Posterior vena cava (tissue), 2 donors: Measurements from ENCODE around the gene GRPEL2. TPM values are rescaled to one million over a fixed set of nuclear protein-coding genes. Genes with fewer than 3 reads are reported as not detected.

ENCODE experiments used
- DNase-seq: peaks from one replicate; pipeline ENCODE4 v3.0.0-alpha.2; 2020; ENCODE audit warnings: low spot score
- intact Hi-C, 2 donors: fragments of 100-400 bp; cut with DNase I; formaldehyde crosslinking; loops; one replicate each; pipeline versions ENCODE4 v1.14.1 to v1.14.2; 2022 to 2023
- total RNA-seq, 2 donors: library from RNA; stranded (reverse); fragmentation: NEBNext Ultra II Directional; extraction: Animal tissue kit (Norgen Biotek cat#: 25700); gene quantifications; one replicate each; pipeline ENCODE4 v1.2.1, GENCODE V29; 2021
- donor health status: DM: yes; HTN: yes; CAD: no.
- donor health status: DM: yes; HTN: yes; CAD: no.

Gene GRPEL2
- total RNA-seq, 2 donors from 2014 or later, result 13.1 to 16.0 TPM

- intact Hi-C loops, result no loop called here
- DNase-seq, result no peak
Measured at GRCh38 chr5:149349382-149349781, 4.1 kb downstream of the GRPEL2 start.

GRCh38 chr5:149352169-149352568 is 6.9 kb downstream of the GRPEL2 start:
- no peak for DNase-seq
- intact Hi-C loops, result no loop called here

GRCh38 chr5:149353911-149354310 is 8.6 kb downstream of the GRPEL2 start:
- no peak for DNase-seq
- intact Hi-C loops, result no loop called here

GRCh38 chr5:149355688-149356087 is 10.4 kb downstream of the GRPEL2 start:
- DNase-seq, result no peak
- intact Hi-C loops, result no loop called here

- intact Hi-C loops, result no loop called here
Measured at GRCh38 chr5:149356391-149356790, 11.1 kb downstream of the GRPEL2 start.

GRCh38 chr5:149357370-149358293 is 12.3 kb downstream of the GRPEL2 start, which contains the start of gene PCYOX1L:
PCYOX1L (plus strand) TSS chr5:149358046; CDS start chr5:149358069, 23 bp downstream.
- intact Hi-C loops, result no loop called here
- DNase-seq, result peak; percentile 98

More at GRCh38 chr5:149356391-149356790, 11.1 kb downstream of the GRPEL2 start:
- no peak for DNase-seq

GRCh38 chr5:149358294-149358651 is 13.0 kb downstream of the GRPEL2 start:
- peak; percentile 84 for DNase-seq
- intact Hi-C loops, result no loop called here

- DNase-seq, result no peak
- intact Hi-C loops, result no loop called here
Measured at GRCh38 chr5:149358868-149359495, 13.7 kb downstream of the GRPEL2 start.

- intact Hi-C loops, result no loop called here
- DNase-seq, result no peak
Measured at GRCh38 chr5:149360272-149360671, 15.0 kb downstream of the GRPEL2 start.

GRCh38 chr5:149362541-149362940 is 17.2 kb downstream of the GRPEL2 start:
- intact Hi-C loops, result no loop called here
- no peak for DNase-seq

- intact Hi-C loops, result no loop called here
- no peak for DNase-seq
Measured at GRCh38 chr5:149363358-149363757, 18.1 kb downstream of the GRPEL2 start.

GRCh38 chr5:149363936-149364335 is 18.6 kb downstream of the GRPEL2 start:
- intact Hi-C loops, result no loop called here
- no peak for DNase-seq

- no peak for DNase-seq
- intact Hi-C loops, result loop anchor here in 1 of 2 donors (5.0 kb wide), 2 partner anchors 68 to 203 kb away; no protein-coding TSS in a partner anchor
Measured at GRCh38 chr5:149364719-149365118, 19.4 kb downstream of the GRPEL2 start.

- intact Hi-C loops, result loop anchor here in 1 of 2 donors (5.0 kb wide), 2 partner anchors 67 to 202 kb away; no protein-coding TSS in a partner anchor
- DNase-seq, result no peak
Measured at GRCh38 chr5:149365418-149365817, 20.1 kb downstream of the GRPEL2 start.

GRCh38 chr5:149366169-149366729 is 20.9 kb downstream of the GRPEL2 start:
- DNase-seq, result no peak
- intact Hi-C loops, result loop anchor here in 1 of 2 donors (5.0 kb wide), 2 partner anchors 66 to 201 kb away; no protein-coding TSS in a partner anchor

- DNase-seq, result no peak
- intact Hi-C loops, result loop anchor here in 1 of 2 donors (5.0 kb wide), 2 partner anchors 65 to 200 kb away; no protein-coding TSS in a partner anchor
Measured at GRCh38 chr5:149367249-149367971, 22.1 kb downstream of the GRPEL2 start.

- DNase-seq, result peak; percentile 70
- intact Hi-C loops, result loop anchor here in 1 of 2 donors (5.0 kb wide), 2 partner anchors 64 to 199 kb away; no protein-coding TSS in a partner anchor
Measured at GRCh38 chr5:149367972-149368645, 22.8 kb downstream of the GRPEL2 start.

GRCh38 chr5:149370878-149371277 is 25.6 kb downstream of the GRPEL2 start:
- DNase-seq, result no peak
- intact Hi-C loops, result loop anchor here (5.0 kb wide), 2 partner anchors 36 to 71 kb away; no protein-coding TSS in a partner anchor
